Testis (tissue), 2 donors: ENCODE measurements around the gene L3MBTL3.

Experiments
- POLR2A ChIP-seq: fragments of 450-650 bp; IDR thresholded peaks from one replicate; pipeline ENCODE4 v1.6.1; 2017; ENCODE audit warnings: antibody characterized with exemption, mild to moderate bottlenecking, moderate library complexity
- TF ChIP-seq, protein P1 (sequence below), 3 experiments: fragments of 450-650 bp in 2 of 3; fragments of 200-600 bp in 1 of 3; sonication (generic) in 1 of 3; IDR thresholded peaks; one replicate each; pipeline ENCODE4 v1.5.1; 2016 to 2019; ENCODE audit warnings: antibody characterized with exemption in 3 of 3, mild to moderate bottlenecking in 2 of 3, moderate library complexity in 1 of 3

DNA sequence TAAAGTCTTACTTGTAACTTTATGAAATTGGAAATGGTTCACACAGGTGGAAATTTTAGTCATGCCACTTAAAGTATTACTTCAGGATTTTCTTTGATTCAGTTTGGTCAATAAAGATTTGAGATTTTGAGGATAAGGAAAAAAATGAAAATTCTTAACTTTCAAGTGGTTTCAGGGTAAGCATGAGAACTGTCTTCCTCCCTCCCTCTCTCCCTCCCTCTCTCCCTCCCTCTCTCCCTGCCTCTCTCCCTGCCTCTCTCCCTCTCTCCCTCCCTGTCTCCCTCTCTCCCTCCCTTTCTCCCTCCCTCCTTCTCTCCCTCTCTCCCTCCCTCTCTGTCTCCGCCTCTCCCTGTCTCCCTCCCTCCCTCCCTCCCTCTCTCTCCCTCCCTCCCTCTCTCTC is 36.9 kb downstream of the L3MBTL3 start:
- TF ChIP-seq, protein P1, sequence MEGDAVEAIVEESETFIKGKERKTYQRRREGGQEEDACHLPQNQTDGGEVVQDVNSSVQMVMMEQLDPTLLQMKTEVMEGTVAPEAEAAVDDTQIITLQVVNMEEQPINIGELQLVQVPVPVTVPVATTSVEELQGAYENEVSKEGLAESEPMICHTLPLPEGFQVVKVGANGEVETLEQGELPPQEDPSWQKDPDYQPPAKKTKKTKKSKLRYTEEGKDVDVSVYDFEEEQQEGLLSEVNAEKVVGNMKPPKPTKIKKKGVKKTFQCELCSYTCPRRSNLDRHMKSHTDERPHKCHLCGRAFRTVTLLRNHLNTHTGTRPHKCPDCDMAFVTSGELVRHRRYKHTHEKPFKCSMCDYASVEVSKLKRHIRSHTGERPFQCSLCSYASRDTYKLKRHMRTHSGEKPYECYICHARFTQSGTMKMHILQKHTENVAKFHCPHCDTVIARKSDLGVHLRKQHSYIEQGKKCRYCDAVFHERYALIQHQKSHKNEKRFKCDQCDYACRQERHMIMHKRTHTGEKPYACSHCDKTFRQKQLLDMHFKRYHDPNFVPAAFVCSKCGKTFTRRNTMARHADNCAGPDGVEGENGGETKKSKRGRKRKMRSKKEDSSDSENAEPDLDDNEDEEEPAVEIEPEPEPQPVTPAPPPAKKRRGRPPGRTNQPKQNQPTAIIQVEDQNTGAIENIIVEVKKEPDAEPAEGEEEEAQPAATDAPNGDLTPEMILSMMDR (IDR thresholded peaks at IDR 0.05), result no peak
- no peak for TF ChIP-seq POLR2A
